BJ (cell line): ENCODE data around the gene CHMP5. TPM values are rescaled to one million over a fixed set of nuclear protein-coding genes. Genes with fewer than 3 reads are reported as not detected.

ENCODE experiments used
- CTCF ChIA-PET: fragments of 350-600 bp; formaldehyde crosslinking; extraction: SDS; loops from one replicate; lab custom pipeline; 2021; ENCODE audit warnings: antibody characterized with exemption, inconsistent platforms; lab: Yijun Ruan, JAX
- POLR2A ChIA-PET: fragments of 300-600 bp; sonication (Branson Sonifier 250); formaldehyde crosslinking; extraction: SDS; loops from one replicate; lab custom pipeline; 2021; ENCODE audit warnings: antibody characterized with exemption; lab: Charles Lee
- DNase-seq: peaks from one replicate; pipeline ENCODE4 v3.0.0-alpha.2; 2011; ENCODE audit warnings: low read depth
- H3K27me3 ChIP-seq: 2 replicates; pipeline ENCODE4 v1.6.0; 2011; ENCODE audit warnings: low read length; ENCODE audit not compliant: control insufficient read depth, insufficient read depth
- H3K36me3 ChIP-seq: 2 replicates; pipeline ENCODE4 v1.5.1; 2011; ENCODE audit warnings: low read length; ENCODE audit not compliant: control insufficient read depth, insufficient read depth
- H3K4me3 ChIP-seq: 2 replicates; pipeline ENCODE4 v1.5.1; 2011; ENCODE audit warnings: low read depth, mild to moderate bottlenecking, control low read depth, low read length
- CTCF ChIP-seq: IDR thresholded peaks from 2 replicates; pipeline ENCODE4 v1.5.1; 2011; ENCODE audit warnings: low read depth, mild to moderate bottlenecking, control low read depth, inconsistent platforms, low read length, moderate library complexity; ENCODE audit not compliant: insufficient read depth
- polyA plus RNA-seq: library from polyadenylated mRNA; depleted of rRNA; stranded (reverse); fragments of >200 nt; gene quantifications from 2 replicates; pipeline ENCODE4 v1.2.3, GENCODE V29; 2011

Gene CHMP5
- polyA plus RNA-seq, 1 experiment: 37.6 TPM

- ChIA-PET CTCF (interaction anchor here (0.9 to 2.3 kb wide), 5 partner anchors 10 to 178 kb away, joined by 3 to 25 read pairs (median 4); no protein-coding TSS in a partner anchor), POLR2A (no interaction called here)
- no peak overlapping the region for H3K4me3 ChIP-seq
- H3K36me3 ChIP-seq: peaks cover 3% of the 10 kb centered on the region; the same call in 1 of the 2 replicates
- DNase-seq: no peak
- TF ChIP-seq CTCF: no peak
- H3K27me3 ChIP-seq: no peaks in the 10 kb centered on the region
Observed at GRCh38 chr9:33288235-33288634, 23.4 kb downstream of the CHMP5 start.

GRCh38 chr9:33288828-33289483, 24.1 kb downstream of the CHMP5 start:
- H3K36me3 ChIP-seq: 0 out of 2 replicates have a peak, but pooled peaks cover 1% of the 10 kb centered on the region
- CTCF ChIA-PET: interaction anchor here (1.4 kb wide), 1 partner anchor 10 kb away, joined by 5 read pairs; no protein-coding TSS in a partner anchor
- H3K4me3 ChIP-seq: no peak overlapping the region
- no peak for DNase-seq
- H3K27me3 ChIP-seq: no peaks in the 10 kb centered on the region
- POLR2A ChIA-PET: no interaction called here
- TF ChIP-seq CTCF: no peak

- Histone ChIP-seq H3K4me3 (peak overlapping the region; percentile 81), H3K36me3 (0 out of 2 replicates have a peak, but pooled peaks cover 2% of the 10 kb centered on the region), H3K27me3 (no peaks in the 10 kb centered on the region)
- ChIA-PET POLR2A (interaction anchor here (0.6 kb wide), 1 partner anchor 182 kb away, joined by 7 read pairs; no protein-coding TSS in a partner anchor), CTCF (interaction anchor here (0.8 to 1.4 kb wide), 5 partner anchors 11 to 177 kb away, joined by 3 to 5 read pairs (median 4); no protein-coding TSS in a partner anchor)
- DNase-seq: no peak
- no peak for TF ChIP-seq CTCF
Observed at GRCh38 chr9:33289496-33289895, 24.6 kb downstream of the CHMP5 start.

- CTCF ChIA-PET: interaction anchor here (0.8 to 1.4 kb wide), 6 partner anchors 11 to 177 kb away, joined by 3 to 6 read pairs (median 4); no protein-coding TSS in a partner anchor
- H3K27me3 ChIP-seq: no peaks in the 10 kb centered on the region
- POLR2A ChIA-PET: interaction anchor here (0.5 to 0.8 kb wide), 4 partner anchors 42 to 265 kb away, joined by 3 to 7 read pairs (median 4); partner anchors contain the start of gene DNAJA1
- no peak for DNase-seq
- no peak for TF ChIP-seq CTCF
- peaks cover 5% of the 10 kb centered on the region; the same call in 1 of the 2 replicates for H3K36me3 ChIP-seq
- H3K4me3 ChIP-seq: peak overlapping the region; percentile 81
Observed at GRCh38 chr9:33289936-33290246, 25.0 kb downstream of the CHMP5 start.
